AG04450 (cell line): Measurements from ENCODE around the gene TEX53. TPM values are rescaled to one million over a fixed set of nuclear protein-coding genes. Genes with fewer than 3 reads are reported as not detected.

Experiments used
- CTCF ChIA-PET: fragments of 300-600, 350-600 bp; formaldehyde crosslinking; extraction: SDS; loops from one replicate; lab custom pipeline; 2022; ENCODE audit warnings: antibody characterized with exemption, inconsistent platforms; lab: Charles Lee
- POLR2A ChIA-PET: fragments of 350-600 bp; formaldehyde crosslinking; extraction: SDS; loops from one replicate; lab custom pipeline; 2021; ENCODE audit warnings: antibody characterized with exemption, inconsistent platforms; lab: Yijun Ruan, JAX
- DNase-seq: peaks from one replicate; pipeline ENCODE4 v3.0.0-alpha.2; 2011; ENCODE audit warnings: low read depth, low spot score
- H3K27ac ChIP-seq: one replicate; pipeline ENCODE4 v1.5.1; 2012; ENCODE audit warnings: low read depth, low read length, control low read depth
- H3K27me3 ChIP-seq: one replicate; pipeline ENCODE4 v1.6.0; 2012; ENCODE audit warnings: low read length; ENCODE audit not compliant: control insufficient read depth, insufficient read depth
- H3K4me3 ChIP-seq: 2 replicates; pipeline ENCODE4 v1.5.1; 2011; ENCODE audit warnings: mild to moderate bottlenecking, low read depth, low read length, control low read depth
- H3K9me3 ChIP-seq: 2 replicates; pipeline ENCODE4 v1.5.1; 2012; ENCODE audit warnings: low read length; ENCODE audit not compliant: control insufficient read depth, insufficient read depth
- CTCF ChIP-seq: IDR thresholded peaks from 2 replicates; pipeline ENCODE4 v1.5.1; 2011; ENCODE audit warnings: low read depth, low read length, control low read depth, inconsistent platforms
- polyA plus RNA-seq: library from polyadenylated mRNA; depleted of rRNA; stranded (reverse); fragments of >200 nt; gene quantifications from 2 replicates; pipeline ENCODE4 v1.2.3, GENCODE V29; 2011

Gene TEX53
- polyA plus RNA-seq, 1 experiment: not detected

DNA sequence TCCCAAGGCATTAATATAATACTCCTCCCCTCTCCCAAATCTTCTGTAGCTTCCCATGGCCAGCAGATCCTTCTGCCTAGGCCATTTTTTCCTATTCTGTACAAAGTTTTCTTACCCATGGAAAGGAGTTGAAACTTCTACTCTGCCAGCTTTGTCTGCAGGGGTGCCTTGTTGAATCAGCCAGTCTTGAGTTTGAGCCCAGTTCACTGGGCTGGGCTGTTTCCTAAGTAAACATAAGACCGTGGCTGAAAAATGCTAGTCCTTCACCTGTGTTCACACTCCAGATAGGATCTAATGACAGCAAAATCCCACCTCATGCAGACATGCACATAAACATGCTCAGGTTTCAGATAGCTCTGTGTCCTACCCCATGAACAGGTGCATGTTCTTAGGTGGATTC is 14.0 kb upstream of the TEX53 start:
- no peak for TF ChIP-seq CTCF
- no peak for DNase-seq
- Histone ChIP-seq H3K4me3 (no peak overlapping the region), H3K27ac (no peak overlapping the region), H3K9me3 (no peaks in the 10 kb centered on the region), H3K27me3 (no peaks in the 10 kb centered on the region)
- CTCF ChIA-PET: interaction anchor here (0.5 to 3.1 kb wide), 4 partner anchors 10 to 238 kb away, joined by 3 to 11 read pairs (median 4); no protein-coding TSS in a partner anchor
- POLR2A ChIA-PET: no interaction called here

DNA sequence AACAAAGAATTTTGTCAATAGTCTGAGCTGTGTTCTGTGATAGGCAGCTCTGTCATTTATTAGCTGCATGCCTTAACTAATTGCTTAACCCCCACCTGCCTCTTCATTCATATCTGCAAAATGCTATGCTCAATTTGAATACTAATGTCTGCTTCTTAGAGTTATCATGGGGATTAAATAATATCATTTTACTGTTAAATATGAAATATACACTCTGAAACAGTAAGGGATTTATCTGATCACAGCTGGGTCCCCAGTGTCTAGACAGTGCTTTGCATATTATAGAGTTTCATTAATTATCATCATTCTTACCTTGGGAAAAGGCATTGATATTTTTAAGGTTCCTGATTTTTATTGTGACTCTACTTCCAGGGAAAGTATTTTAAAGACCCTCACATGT is 12.4 kb upstream of the TEX53 start:
- Histone ChIP-seq H3K9me3 (no peaks in the 10 kb centered on the region), H3K27ac (no peak overlapping the region), H3K27me3 (no peaks in the 10 kb centered on the region), H3K4me3 (no peak overlapping the region)
- TF ChIP-seq CTCF: no peak
- ChIA-PET CTCF (interaction anchor here (1.1 to 3.1 kb wide), 2 partner anchors 240 to 264 kb away, joined by 5 to 11 read pairs; no protein-coding TSS in a partner anchor), POLR2A (no interaction called here)
- DNase-seq: no peak

DNA sequence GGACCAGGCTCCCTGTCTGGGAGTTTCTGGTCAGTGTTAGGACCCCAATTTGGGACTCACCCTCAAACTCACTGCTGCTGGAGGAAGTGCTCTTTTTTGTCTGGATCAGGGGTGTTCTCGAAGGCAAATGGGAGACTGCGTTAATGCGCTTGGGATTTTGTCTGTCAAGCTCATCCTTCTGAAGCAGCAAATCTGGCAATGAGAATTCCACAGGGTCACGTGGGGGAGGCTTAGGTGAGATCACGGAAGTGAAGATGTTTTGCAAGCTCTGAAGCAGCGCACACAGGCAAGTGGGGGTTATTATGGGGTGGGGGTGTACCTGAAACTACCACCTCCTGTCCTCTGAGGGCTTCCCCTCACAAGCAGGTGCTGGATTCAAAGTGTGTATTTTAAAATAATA is 10.5 kb upstream of the TEX53 start:
- H3K9me3 ChIP-seq: no peaks in the 10 kb centered on the region
- POLR2A ChIA-PET: no interaction called here
- H3K27me3 ChIP-seq: no peaks in the 10 kb centered on the region
- CTCF ChIA-PET: interaction anchor here (0.6 to 1.4 kb wide), 7 partner anchors 13 to 685 kb away, joined by 3 to 6 read pairs (median 3); no protein-coding TSS in a partner anchor
- no peak overlapping the region for H3K4me3 ChIP-seq
- H3K27ac ChIP-seq: no peak overlapping the region
- no peak for DNase-seq
- TF ChIP-seq CTCF: no peak

- no peaks in the 10 kb centered on the region for H3K9me3 ChIP-seq
Observed at GRCh38 chr9:114666851-114667250, 9.2 kb upstream of the TEX53 start.

DNA sequence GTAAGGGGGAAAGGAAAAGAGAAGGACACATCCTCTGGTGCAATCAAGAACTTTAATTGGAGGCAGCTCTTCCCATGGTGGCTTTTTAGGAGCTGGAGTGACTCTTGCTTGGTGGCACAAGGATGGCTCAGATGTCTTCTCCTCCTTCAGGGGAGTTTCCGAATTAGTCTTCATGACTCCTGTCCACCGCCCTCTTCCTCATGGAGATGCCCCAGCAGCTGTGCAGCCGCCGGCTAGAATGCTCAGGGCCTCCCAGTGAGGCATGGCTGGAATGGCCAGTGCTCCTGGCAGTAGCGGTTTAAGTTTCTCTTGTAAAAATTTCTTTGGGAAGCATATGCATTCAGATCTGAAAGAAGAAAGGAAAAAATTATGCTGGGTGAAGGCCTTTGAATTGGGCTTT is 8.8 kb upstream of the TEX53 start:
- POLR2A ChIA-PET: no interaction called here

More at GRCh38 chr9:114666851-114667250, 9.2 kb upstream of the TEX53 start:
- POLR2A ChIA-PET: no interaction called here
- Histone ChIP-seq H3K27ac (no peak overlapping the region), H3K4me3 (no peak overlapping the region), H3K27me3 (peaks cover 2% of the 10 kb centered on the region)
- CTCF ChIA-PET: interaction anchor here (1.0 to 6.4 kb wide), 3 partner anchors 14 to 240 kb away, joined by 3 to 33 read pairs (median 9); no protein-coding TSS in a partner anchor
- TF ChIP-seq CTCF: no peak
- no peak for DNase-seq

More for the DNA sequence above, 8.8 kb upstream of the TEX53 start:
- Histone ChIP-seq H3K9me3 (no peaks in the 10 kb centered on the region), H3K27ac (no peak overlapping the region), H3K4me3 (no peak overlapping the region), H3K27me3 (peaks cover 2% of the 10 kb centered on the region)
- TF ChIP-seq CTCF: no peak
- CTCF ChIA-PET: interaction anchor here (1.7 to 6.4 kb wide), 3 partner anchors 14 to 241 kb away, joined by 9 to 33 read pairs (median 9); no protein-coding TSS in a partner anchor
- no peak for DNase-seq
